CD4-positive, alpha-beta memory T cell (primary cell): ENCODE data around the gene ATP2B1. TPM values are rescaled to one million over a fixed set of nuclear protein-coding genes. Genes with fewer than 3 reads are reported as not detected.

Experiments used
- CTCF ChIA-PET: fragments of 350-600 bp; sonication (Branson Sonifier 250); formaldehyde crosslinking; loops from one replicate; lab custom pipeline; 2021; ENCODE audit warnings: inconsistent platforms; ENCODE audit not compliant: partially characterized antibody; lab: Charles Lee
- POLR2A ChIA-PET: fragments of 350-600 bp; sonication (Branson Sonifier 250); formaldehyde crosslinking; loops from one replicate; lab custom pipeline; 2021; ENCODE audit not compliant: partially characterized antibody; lab: Charles Lee
- DNase-seq, 5 donors: peaks; one replicate each; pipeline versions ENCODE4 v3.0.0 to v3.0.0-alpha.2; 2020 to 2022; ENCODE audit warnings: mixed read lengths in 1 of 5
- H3K27ac ChIP-seq: one replicate; pipeline ENCODE4 v1.7.0; 2013; ENCODE audit warnings: low read depth, low read length
- H3K27me3 ChIP-seq: 2 replicates; pipeline ENCODE4 v1.7.0; 2013; ENCODE audit warnings: mild to moderate bottlenecking, low read length, moderate library complexity; ENCODE audit not compliant: insufficient read depth
- H3K36me3 ChIP-seq: 2 replicates; pipeline ENCODE4 v1.7.0; 2013; ENCODE audit warnings: mild to moderate bottlenecking, low read length, moderate library complexity; ENCODE audit not compliant: insufficient read depth
- H3K4me1 ChIP-seq: 2 replicates; pipeline ENCODE4 v1.7.0; 2013; ENCODE audit warnings: mild to moderate bottlenecking, low read length, moderate library complexity; ENCODE audit not compliant: insufficient read depth
- H3K4me3 ChIP-seq, 2 donors: one replicate each; pipeline ENCODE4 v1.7.0; 2013; ENCODE audit warnings: low read length in 2 of 2, mild to moderate bottlenecking in 1 of 2
- H3K9me3 ChIP-seq, 2 donors: one replicate each; pipeline ENCODE4 v1.7.0; 2013; ENCODE audit warnings: low read length in 2 of 2, control low read depth in 1 of 2; ENCODE audit not compliant: control insufficient read depth in 1 of 2
- H3K27ac Mint-ChIP-seq, 7 donors: one replicate each; pipeline ENCODE4 v1.8.0; 2020 to 2021; ENCODE audit warnings: mixed read lengths in 7 of 7, mild to moderate bottlenecking in 6 of 7, inconsistent platforms in 3 of 7, moderate library complexity in 3 of 7
- H3K27me3 Mint-ChIP-seq, 2 donors: one replicate each; pipeline ENCODE4 v1.8.0; 2020 to 2021; ENCODE audit warnings: mixed read lengths in 2 of 2
- H3K36me3 Mint-ChIP-seq, 2 donors: one replicate each; pipeline ENCODE4 v1.8.0; 2020 to 2021; ENCODE audit warnings: mixed read lengths in 2 of 2, inconsistent platforms in 1 of 2, mild to moderate bottlenecking in 1 of 2
- H3K4me1 Mint-ChIP-seq, 4 donors: one replicate each; pipeline ENCODE4 v1.8.0; 2020 to 2021; ENCODE audit warnings: mixed read lengths in 4 of 4, mild to moderate bottlenecking in 1 of 4
- H3K4me3 Mint-ChIP-seq, 8 donors: one replicate each; pipeline ENCODE4 v1.8.0; 2020 to 2021; ENCODE audit warnings: mixed read lengths in 8 of 8, mild to moderate bottlenecking in 7 of 8, moderate library complexity in 6 of 8, inconsistent platforms in 3 of 8
- H3K9me3 Mint-ChIP-seq, 8 donors: one replicate each; pipeline ENCODE4 v1.8.0; 2020 to 2021; ENCODE audit warnings: mixed read lengths in 8 of 8, mild to moderate bottlenecking in 5 of 8, inconsistent platforms in 3 of 8, moderate library complexity in 1 of 8
- intact Hi-C: fragments of 100-400 bp; cut with micrococcal nuclease; formaldehyde crosslinking; loops from one replicate; pipeline ENCODE4 v1.15.1; 2023
- polyA plus RNA-seq, 2 donors: library from polyadenylated mRNA; unstranded; fragments of 300-500 nt; fragmentation: Illumina TruSeq; gene quantifications; one replicate each; pipeline ENCODE4 v1.2.3, GENCODE V29; 2021
- total RNA-seq, 2 experiments: library from RNA; stranded (reverse); gene quantifications; one replicate each; pipeline ENCODE4 v1.2.3, GENCODE V29; 2021

The ATP2B1 gene
- total and polyA plus RNA-seq, 4 experiments from 2014 or later: 57.3 to 86.0 (median 72.6) TPM

- Histone ChIP-seq H3K4me3 (no peak overlapping the region), H3K36me3 (peaks cover 17% of the 10 kb centered on the region), H3K27me3 (no peaks in the 10 kb centered on the region), H3K9me3 (no peaks in the 10 kb centered on the region), H3K27ac (no peak overlapping the region), H3K4me1 (peaks cover 4% of the 10 kb centered on the region)
- DNase-seq: no peak
- intact Hi-C loops: loop anchor here (5.0 kb wide), 1 partner anchor 236 kb away; no protein-coding TSS in a partner anchor
- H3K9me3 Mint-ChIP-seq: no peaks in the 10 kb centered on the region
- no peaks in the 10 kb centered on the region for H3K27me3 Mint-ChIP-seq
- POLR2A ChIA-PET: interaction anchor here (0.6 to 0.8 kb wide), 2 partner anchors 87 to 219 kb away, joined by 3 read pairs; partner anchors contain the start of gene ATP2B1
- peaks cover 64 to 65% of the 10 kb centered on the region in 2 donors for H3K36me3 Mint-ChIP-seq
- no peak overlapping the region for H3K27ac Mint-ChIP-seq
- H3K4me1 Mint-ChIP-seq: peaks cover 9 to 23% (median 13%) of the 10 kb centered on the region in 4 donors
- CTCF ChIA-PET: interaction anchor here (0.8 to 1.7 kb wide), 3 partner anchors 55 to 328 kb away, joined by 3 to 6 read pairs (median 3); no protein-coding TSS in a partner anchor
- H3K4me3 Mint-ChIP-seq: no peak overlapping the region
Observed at GRCh38 chr12:89621521-89621920, 87.1 kb downstream of the ATP2B1 start.

- Histone ChIP-seq H3K27me3 (no peaks in the 10 kb centered on the region), H3K4me3 (no peak overlapping the region), H3K36me3 (peaks cover 13% of the 10 kb centered on the region), H3K27ac (no peak overlapping the region), H3K9me3 (no peaks in the 10 kb centered on the region), H3K4me1 (peaks cover 4% of the 10 kb centered on the region)
- Mint-ChIP-seq H3K9me3 (no peaks in the 10 kb centered on the region), H3K27ac (no peak overlapping the region), H3K4me1 (peaks cover 9 to 28% (median 20%) of the 10 kb centered on the region in 4 donors), H3K4me3 (no peak overlapping the region), H3K27me3 (no peaks in the 10 kb centered on the region), H3K36me3 (peaks cover 66 to 68% of the 10 kb centered on the region in 2 donors)
- DNase-seq: no peak
- CTCF ChIA-PET: interaction anchor here (0.7 kb wide), 1 partner anchor 406 kb away, joined by 4 read pairs; no protein-coding TSS in a partner anchor
- POLR2A ChIA-PET: no interaction called here
- intact Hi-C loops: loop anchor here (5.0 kb wide), 1 partner anchor 238 kb away; no protein-coding TSS in a partner anchor
Observed at GRCh38 chr12:89619764-89620163, 88.9 kb downstream of the ATP2B1 start.

GRCh38 chr12:89618113-89618862, 90.3 kb downstream of the ATP2B1 start:
- no peak overlapping the region for H3K4me3 Mint-ChIP-seq
- POLR2A ChIA-PET: interaction anchor here (1.0 kb wide), 1 partner anchor 90 kb away, joined by 4 read pairs; the partner anchor contains the start of gene ATP2B1
- H3K27ac Mint-ChIP-seq: peak overlapping the region in 6 of 7 donors; percentile 0 to 73 (median 29)
- CTCF ChIA-PET: interaction anchor here (0.6 kb wide), 1 partner anchor 75 kb away, joined by 3 read pairs; no protein-coding TSS in a partner anchor
- DNase-seq: no peak
- Histone ChIP-seq H3K4me1 (peaks cover 4% of the 10 kb centered on the region), H3K27me3 (no peaks in the 10 kb centered on the region), H3K27ac (no peak overlapping the region), H3K4me3 (no peak overlapping the region), H3K9me3 (no peaks in the 10 kb centered on the region), H3K36me3 (peaks cover 13% of the 10 kb centered on the region)
- no peaks in the 10 kb centered on the region for H3K9me3 Mint-ChIP-seq
- intact Hi-C loops: no loop called here
- H3K4me1 Mint-ChIP-seq: peaks cover 7 to 23% (median 21%) of the 10 kb centered on the region in 4 donors
- peaks cover 66 to 69% of the 10 kb centered on the region in 2 donors for H3K36me3 Mint-ChIP-seq
- no peaks in the 10 kb centered on the region for H3K27me3 Mint-ChIP-seq

- Mint-ChIP-seq H3K36me3 (peaks cover 67 to 81% of the 10 kb centered on the region in 2 donors), H3K27me3 (no peaks in the 10 kb centered on the region), H3K4me1 (peaks cover 1 to 25% (median 18%) of the 10 kb centered on the region in 4 donors), H3K9me3 (no peaks in the 10 kb centered on the region), H3K27ac (peak overlapping the region in 1 of 7 donors; percentile 10), H3K4me3 (no peak overlapping the region)
- CTCF ChIA-PET: interaction anchor here (0.6 kb wide), 1 partner anchor 171 kb away, joined by 3 read pairs; no protein-coding TSS in a partner anchor
- Histone ChIP-seq H3K4me1 (no peaks in the 10 kb centered on the region), H3K4me3 (no peak overlapping the region), H3K27ac (no peak overlapping the region), H3K36me3 (peaks cover 46% of the 10 kb centered on the region), H3K27me3 (no peaks in the 10 kb centered on the region), H3K9me3 (no peaks in the 10 kb centered on the region)
- no peak for DNase-seq
- intact Hi-C loops: no loop called here
- POLR2A ChIA-PET: no interaction called here
Observed at GRCh38 chr12:89610366-89610765, 98.3 kb downstream of the ATP2B1 start.

GRCh38 chr12:89603678-89604077, 105.0 kb downstream of the ATP2B1 start:
- intact Hi-C loops: loop anchor here (10.0 kb wide), 1 partner anchor 411 kb away; no protein-coding TSS in a partner anchor
- Mint-ChIP-seq H3K4me1 (peaks cover 5 to 15% (median 8%) of the 10 kb centered on the region in 4 donors), H3K36me3 (peaks cover 60 to 72% of the 10 kb centered on the region in 2 donors), H3K27me3 (no peaks in the 10 kb centered on the region), H3K9me3 (no peaks in the 10 kb centered on the region), H3K4me3 (no peak overlapping the region), H3K27ac (peak overlapping the region in 1 of 7 donors; percentile 11)
- Histone ChIP-seq H3K36me3 (peaks cover 41% of the 10 kb centered on the region), H3K27ac (no peak overlapping the region), H3K9me3 (no peaks in the 10 kb centered on the region), H3K4me1 (peaks cover 4% of the 10 kb centered on the region), H3K4me3 (no peak overlapping the region), H3K27me3 (no peaks in the 10 kb centered on the region)
- CTCF ChIA-PET: interaction anchor here (1.2 to 1.3 kb wide), 2 partner anchors 61 to 78 kb away, joined by 3 read pairs; partner anchors contain the start of gene POC1B
- no peak for DNase-seq
- POLR2A ChIA-PET: interaction anchor here (1.6 kb wide), 1 partner anchor 106 kb away, joined by 3 read pairs; no protein-coding TSS in a partner anchor

- H3K36me3 Mint-ChIP-seq: peaks cover 43 to 58% of the 10 kb centered on the region in 2 donors
- Histone ChIP-seq H3K27me3 (no peaks in the 10 kb centered on the region), H3K27ac (no peak overlapping the region), H3K4me3 (no peak overlapping the region), H3K4me1 (peaks cover 12% of the 10 kb centered on the region), H3K9me3 (no peaks in the 10 kb centered on the region), H3K36me3 (peaks cover 31% of the 10 kb centered on the region)
- peaks cover 11 to 23% (median 13%) of the 10 kb centered on the region in 4 donors for H3K4me1 Mint-ChIP-seq
- ChIA-PET POLR2A (interaction anchor here (1.4 to 1.9 kb wide), 2 partner anchors 73 to 111 kb away, joined by 3 to 4 read pairs; partner anchors contain the start of genes ATP2B1 and GALNT4), CTCF (interaction anchor here (1.0 kb wide), 1 partner anchor 262 kb away, joined by 3 read pairs; no protein-coding TSS in a partner anchor)
- no peaks in the 10 kb centered on the region for H3K27me3 Mint-ChIP-seq
- no peak for DNase-seq
- H3K9me3 Mint-ChIP-seq: no peaks in the 10 kb centered on the region
- no peak overlapping the region for H3K4me3 Mint-ChIP-seq
- intact Hi-C loops: no loop called here
- H3K27ac Mint-ChIP-seq: peak overlapping the region in 2 of 7 donors; percentile 46 to 71
Observed at GRCh38 chr12:89597770-89598169, 110.9 kb downstream of the ATP2B1 start.
